ENCODE measurements around the gene WDFY3.

WDFY3 gene

DNA sequence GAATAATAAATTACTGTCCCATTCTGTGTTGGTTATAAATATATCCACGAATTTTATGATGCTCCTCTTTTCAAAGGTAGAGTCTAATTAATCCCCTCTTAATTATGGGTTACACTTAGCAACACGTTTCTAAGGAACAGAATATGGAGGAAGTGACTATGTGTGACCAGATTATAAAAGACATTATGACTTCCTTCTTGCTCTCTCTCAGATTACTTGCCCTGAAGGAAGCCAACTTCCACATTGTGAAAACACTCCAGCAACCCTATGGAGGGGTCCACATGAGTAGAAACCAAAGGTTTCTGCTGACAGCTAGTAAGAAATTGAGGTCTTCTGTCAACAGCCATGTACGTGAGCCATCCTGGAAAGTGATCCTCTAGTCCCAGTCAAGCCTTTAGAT lies 59.3 kb downstream of the WDFY3 start:
- DNase-seq: no peak

DNA sequence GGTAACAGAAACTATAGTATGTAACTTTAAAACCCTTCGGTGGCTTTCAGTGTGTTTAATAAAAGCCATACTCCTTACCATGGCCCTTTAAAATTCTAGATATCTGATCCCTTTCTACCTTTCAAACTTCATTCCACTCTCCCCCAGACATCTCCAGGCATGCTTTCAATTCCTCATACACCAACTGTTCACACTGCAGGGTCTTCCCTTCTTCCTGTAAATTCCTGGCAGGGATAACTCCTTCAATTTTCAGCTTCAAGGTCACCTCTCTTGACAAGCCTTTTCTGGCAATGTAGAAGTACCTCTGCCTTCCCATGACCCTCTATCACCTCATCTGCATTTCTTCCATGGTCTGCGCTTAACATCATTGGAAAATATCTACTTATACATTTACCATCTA lies 60.8 kb downstream of the WDFY3 start:
- no peak for DNase-seq

DNA sequence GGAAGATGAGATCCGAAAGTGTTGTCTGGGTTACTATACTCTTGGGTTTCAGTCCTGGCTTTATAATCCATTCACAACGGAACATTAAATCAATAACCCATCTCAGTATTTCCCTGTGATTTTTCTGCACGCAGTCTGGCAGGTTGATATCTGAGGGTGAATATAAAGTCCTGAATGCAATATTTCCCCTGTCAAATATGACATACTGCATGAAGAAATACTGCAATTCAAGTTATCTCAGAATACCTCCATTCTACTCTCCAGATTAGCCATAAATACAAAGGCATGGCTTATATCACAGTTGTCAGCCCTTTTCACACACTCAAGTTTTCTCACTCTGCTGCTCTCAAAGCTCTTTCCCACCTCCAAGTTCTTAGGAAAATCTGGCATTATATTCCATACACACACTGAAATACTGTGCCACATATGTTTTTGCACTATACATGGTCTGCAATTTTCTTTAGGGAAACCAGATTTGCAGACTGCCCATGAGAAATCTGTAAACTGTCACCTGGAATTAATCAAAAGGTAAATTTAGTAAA lies 64.7 kb downstream of the WDFY3 start:
- DNase-seq: no peak

DNA sequence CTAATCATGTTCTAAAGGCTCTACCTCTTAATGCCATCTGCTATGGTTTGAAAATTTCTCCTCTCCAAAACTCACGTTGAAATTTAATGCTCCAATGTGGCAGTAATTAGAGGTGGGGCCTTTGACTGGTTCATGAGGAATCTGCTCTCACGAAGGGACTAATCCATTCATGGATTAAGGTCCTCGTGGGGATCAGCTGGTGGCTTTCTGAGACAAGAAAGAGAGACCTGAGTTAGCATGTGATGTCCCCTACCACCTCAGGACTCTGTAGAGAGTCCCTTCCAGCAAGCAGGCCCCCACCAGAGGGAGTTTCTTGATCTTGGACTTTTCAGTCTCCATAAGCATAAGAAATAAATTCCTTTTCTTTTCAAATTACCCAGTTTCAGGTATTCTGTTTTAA lies 65.3 kb downstream of the WDFY3 start:
- DNase-seq: no peak

DNA sequence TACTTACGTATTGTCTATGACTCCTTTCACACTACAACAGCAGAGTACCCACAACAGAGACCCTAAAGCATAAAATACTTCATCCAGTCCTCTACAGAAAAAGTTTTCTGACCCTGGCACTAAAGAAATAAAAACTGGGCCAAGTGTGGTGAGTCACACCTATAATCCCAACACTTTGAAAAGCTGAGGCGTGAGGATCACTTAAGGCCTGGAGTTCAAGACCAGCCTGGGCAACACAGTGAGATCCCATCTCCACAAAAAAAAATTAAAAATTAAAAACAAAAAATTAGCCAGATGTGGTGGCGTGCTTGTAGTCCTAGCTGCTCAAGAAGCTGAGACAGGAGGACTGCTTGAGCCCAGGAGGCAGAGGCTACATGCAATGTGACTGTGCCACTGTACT lies 66.9 kb downstream of the WDFY3 start:
- DNase-seq: no peak

DNA sequence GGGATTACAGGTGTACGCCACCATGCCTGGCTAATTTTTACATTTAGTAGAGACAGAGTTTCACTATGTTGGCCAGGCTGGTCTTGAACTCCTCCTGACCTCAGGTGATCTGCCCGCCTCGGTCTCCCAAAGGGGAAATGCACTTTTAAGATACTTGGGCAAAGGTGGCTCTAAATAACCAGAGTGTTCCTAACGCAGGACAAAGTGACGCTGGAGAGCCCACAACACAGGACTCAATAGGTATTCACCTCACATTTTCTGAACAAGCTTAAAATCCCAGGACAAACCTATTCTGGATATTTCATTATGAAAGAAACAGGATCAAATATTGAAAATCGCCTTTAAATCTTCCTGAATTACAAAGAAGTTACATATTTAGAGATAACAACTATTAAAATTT lies 69.0 kb downstream of the WDFY3 start:
- no peak for DNase-seq

DNA sequence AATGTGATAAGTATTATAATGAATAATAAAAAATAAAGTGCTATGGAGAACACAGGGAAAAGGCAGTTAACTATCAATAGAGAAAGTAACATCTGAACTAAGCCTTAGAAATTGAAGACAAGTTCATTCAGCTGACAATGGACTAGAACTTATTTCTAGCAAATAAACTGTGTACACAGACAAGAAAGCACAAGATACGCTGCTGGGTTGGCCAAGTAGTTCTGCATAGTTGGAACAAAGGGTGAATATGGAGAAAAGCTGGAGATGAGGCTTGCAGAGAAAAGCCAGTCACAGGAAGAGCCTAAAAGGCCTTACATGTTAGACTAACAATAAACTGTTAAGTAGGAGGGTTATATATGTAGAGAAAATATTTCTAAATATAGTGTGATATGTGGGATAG lies 71.2 kb downstream of the WDFY3 start:
- DNase-seq: no peak

DNA sequence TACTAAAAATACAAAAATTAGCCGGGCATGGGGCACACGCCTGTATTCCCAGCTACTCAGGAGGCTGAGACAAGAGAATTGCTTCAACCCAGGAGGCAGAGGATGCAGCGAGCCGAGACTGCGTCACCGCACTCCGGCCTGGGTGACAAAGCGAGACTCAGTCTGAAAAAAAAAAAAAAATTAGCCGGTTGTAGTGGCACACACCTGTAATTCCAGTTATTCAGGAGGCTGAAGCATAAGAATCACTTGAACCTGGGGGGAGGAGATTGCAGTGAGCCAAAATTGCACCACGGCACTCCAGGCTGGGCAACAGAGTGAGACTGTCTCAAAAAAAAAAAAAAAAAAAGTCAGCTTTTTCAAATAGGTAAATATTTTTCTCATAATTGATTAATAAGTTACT lies 71.9 kb downstream of the WDFY3 start:
- DNase-seq: no peak

DNA sequence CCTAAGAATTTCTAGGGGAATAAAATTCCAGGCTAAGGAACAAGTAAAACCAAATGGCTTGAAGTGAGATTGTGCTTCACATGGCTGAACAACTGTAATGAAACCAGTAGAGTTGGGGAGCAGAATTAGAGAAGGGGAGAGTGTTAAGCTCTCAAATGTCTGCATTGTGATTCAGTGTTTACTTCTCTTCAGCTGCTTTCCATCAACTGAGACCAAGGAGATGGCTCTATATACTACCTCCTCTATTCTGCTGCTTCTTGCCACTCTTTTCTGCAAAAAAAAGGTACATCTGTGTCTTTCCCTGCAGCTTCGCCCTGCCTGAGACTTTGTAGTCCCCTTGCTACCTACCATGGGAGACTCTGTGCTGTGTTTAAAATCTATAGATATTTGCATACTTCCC lies 73.5 kb downstream of the WDFY3 start:
- DNase-seq: peak in 1 of 2 experiments; percentile 24

GRCh38 chr4:84887824-84888223 lies 78.7 kb downstream of the WDFY3 start:
- no peak for DNase-seq

DNA sequence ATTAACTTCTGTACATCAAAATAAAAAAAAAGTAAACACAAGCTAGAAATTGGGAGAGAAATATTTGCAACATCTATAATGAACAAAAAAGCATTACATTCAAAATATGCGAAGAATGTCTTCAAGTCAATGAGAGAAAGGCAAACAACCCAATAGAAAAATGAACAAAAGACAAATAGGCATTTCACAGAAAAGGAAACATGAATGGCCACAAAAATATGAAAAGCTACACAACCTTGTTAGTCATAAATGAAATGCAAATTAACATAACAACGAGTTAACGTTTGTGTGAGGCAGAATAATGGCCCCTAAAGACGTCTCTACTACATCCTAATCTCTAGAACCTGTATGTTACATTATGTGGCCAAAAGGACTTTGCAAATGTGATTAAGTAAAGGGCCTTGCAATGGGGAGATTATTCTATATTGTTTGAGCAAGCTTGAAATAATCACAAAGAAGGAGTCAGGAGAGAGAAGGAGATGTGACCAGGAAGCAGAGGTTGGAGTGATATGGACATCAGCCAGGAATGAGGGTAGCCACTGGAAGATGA lies 86.8 kb downstream of the WDFY3 start:
- DNase-seq: no peak

DNA sequence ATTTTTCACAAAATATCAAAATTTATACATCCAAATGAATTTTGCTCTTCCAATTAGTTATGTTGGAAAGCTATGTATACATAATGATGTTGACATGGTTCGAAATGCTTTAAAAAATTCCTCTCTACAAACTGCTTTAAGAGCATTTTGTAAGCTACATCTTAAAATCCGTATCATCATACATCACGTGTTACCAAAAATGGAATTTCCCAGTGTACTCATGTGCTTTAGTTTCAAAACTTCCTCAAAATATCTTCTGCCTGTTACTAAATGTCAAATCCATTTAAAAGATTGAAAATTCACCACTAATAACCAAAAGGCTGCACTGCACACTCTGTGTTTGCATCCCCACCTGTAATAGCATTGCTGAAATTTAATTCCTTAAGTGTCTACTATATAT lies 87.9 kb downstream of the WDFY3 start:
- no peak for DNase-seq

GRCh38 chr4:84878090-84878489 lies 88.4 kb downstream of the WDFY3 start:
- DNase-seq: no peak

- DNase-seq: no peak
Observed at GRCh38 chr4:84877051-84877833, 89.2 kb downstream of the WDFY3 start.

DNA sequence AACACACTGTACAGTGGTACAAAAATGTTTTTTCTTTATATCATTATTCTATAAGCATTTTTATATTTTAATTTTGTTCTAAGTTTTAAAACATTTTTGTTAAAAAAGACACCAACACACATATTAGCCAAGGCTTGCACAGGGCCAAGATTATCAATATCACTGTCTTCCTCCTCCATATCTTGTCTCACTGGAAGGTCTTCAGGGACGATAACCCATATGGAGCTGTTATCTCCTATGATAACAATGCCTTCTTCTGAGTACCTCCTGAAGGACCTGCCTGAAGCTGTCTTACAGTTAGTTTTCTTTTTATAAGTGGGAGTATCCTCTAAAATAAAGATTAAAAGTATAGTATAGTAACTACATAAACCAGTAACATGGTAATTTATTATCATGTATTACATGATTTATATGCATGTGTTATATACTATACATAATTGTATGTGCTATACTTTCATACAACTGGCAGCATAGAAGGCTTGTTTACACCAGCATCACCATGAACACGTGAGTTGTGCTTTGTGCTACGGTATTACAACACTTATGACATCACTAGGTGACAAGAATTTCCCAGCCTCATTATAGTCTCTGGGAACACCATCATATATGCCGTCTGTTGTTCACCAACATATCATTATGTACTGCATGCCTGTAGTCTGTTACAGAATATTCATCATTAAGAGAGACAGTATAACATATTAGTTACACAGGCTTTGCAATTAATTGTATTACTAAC lies 90.7 kb downstream of the WDFY3 start:
- DNase-seq: no peak

DNA sequence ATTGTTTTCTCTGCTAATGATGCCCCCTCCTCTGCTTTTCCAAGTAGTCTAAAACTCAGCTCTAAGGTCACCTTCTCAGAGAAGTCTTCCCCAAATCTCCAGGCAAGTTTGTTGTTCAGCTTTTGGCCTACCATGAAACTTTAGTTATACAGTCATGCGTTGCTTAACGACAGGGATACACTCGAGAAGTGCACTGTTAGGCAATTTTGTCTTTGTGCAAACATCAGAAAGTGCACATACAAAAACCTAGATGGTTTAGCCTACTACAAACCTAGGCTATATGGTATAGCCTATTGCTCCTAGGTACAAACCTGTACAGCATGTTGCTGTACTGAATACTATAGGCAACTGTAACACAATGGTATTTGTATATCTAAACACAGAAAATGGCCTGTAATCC lies 91.9 kb downstream of the WDFY3 start:
- DNase-seq: no peak

GRCh38 chr4:84870398-84871163 lies 95.9 kb downstream of the WDFY3 start:
- no peak for DNase-seq

GRCh38 chr4:84866295-84866694 lies 100.2 kb downstream of the WDFY3 start:
- no peak for DNase-seq

DNA sequence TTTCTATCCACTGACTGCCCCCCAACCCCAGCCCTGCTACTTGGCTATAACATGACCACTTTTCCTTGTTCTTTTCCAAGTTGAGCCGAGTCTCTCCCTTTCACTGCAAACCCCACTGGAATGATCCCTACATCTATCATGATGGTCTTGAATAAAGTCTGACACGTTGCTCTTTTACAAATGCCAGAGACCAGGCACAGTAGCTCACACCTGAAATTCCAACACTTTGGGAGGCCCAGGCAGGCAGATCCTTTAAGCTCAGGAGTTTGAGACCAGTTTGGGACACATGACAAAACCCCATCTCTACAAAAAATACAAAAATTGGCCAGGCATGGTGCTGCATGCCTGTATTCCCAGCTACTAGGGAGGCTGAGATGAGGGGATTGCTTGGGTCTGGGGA lies 100.9 kb downstream of the WDFY3 start:
- DNase-seq: no peak

GRCh38 chr4:84862064-84862463 lies 104.4 kb downstream of the WDFY3 start:
- DNase-seq: no peak

- DNase-seq: no peak
Observed at GRCh38 chr4:84857296-84857695, 109.2 kb downstream of the WDFY3 start.

DNA sequence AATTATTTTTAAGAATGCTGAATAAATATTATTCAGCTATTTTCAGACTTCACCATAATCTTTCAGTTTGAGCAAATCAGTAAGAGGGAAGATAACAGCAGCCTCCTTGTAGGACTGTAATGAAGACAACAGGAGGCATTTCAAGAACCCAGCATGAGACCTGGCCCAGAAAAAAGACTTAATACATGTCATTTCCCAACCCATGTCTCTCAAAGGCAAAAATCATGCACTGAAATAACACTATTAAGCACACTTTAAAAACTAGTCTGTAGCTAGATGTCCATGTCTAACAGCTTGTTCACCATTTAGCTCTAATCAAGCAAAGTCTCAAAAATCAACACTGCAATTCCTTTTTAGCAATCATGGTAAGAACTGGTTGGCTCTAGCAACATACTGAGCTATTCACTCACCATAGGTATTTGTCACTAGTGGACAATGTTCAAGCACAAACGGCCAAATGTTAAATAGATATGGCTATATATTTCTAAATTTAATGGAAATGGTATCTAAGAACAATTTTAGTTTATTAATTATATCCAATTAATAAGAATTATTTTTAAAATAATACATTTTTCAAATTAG lies 109.9 kb downstream of the WDFY3 start:
- DNase-seq: no peak

DNA sequence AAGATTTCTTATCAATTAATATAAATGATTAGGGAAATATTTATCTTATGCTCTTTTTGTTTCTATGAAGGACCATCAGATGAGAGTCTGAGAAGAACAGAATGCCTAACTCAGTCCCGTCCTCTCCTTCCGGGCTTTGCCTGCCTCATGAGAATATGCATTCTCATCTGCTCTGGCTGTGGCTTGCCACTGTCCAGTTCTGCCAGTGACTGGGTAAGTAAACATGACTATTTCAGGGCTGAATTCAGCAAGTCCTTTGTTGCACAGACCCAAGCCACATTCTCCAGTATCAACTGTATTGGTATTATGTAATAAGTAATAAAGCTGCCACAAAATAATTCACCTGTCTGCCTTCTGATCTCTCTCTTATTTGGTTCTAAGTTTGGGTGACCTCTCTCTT lies 110.7 kb downstream of the WDFY3 start:
- DNase-seq: peak in 1 of 2 experiments; percentile 0

Data from NCI-H526 (cell line).